ENCODE measurements around the gene LGALS7B.
"Not testable (repeated sequence)": the region's sequence is repeated elsewhere in the genome, so short reads cannot be mapped to it uniquely, and the experiment has no call there.

The LGALS7B gene

GRCh38 chr19:38803543-38803942, 14.5 kb downstream of the LGALS7B start:
- no peak overlapping the region for H3K27ac Mint-ChIP-seq
- no peaks in the 10 kb centered on the region for H3K9me3 Mint-ChIP-seq
- no peak overlapping the region for H3K4me3 Mint-ChIP-seq
- H3K4me1 Mint-ChIP-seq, result peaks cover 7% of the 10 kb centered on the region
- H3K27me3 Mint-ChIP-seq, result no peaks in the 10 kb centered on the region
- no peak for DNase-seq
- no peak for ATAC-seq

GRCh38 chr19:38805180-38805579, 16.2 kb downstream of the LGALS7B start:
- peak overlapping the region; percentile 12 to 70 for H3K27ac Mint-ChIP-seq
- no peak for ATAC-seq

GRCh38 chr19:38806371-38806770, 17.4 kb downstream of the LGALS7B start:
- no peaks in the 10 kb centered on the region for H3K27me3 Mint-ChIP-seq
- H3K4me3 Mint-ChIP-seq, result no peak overlapping the region
- ATAC-seq, result no peak
- no peaks in the 10 kb centered on the region for H3K9me3 Mint-ChIP-seq
- no peak for DNase-seq
- H3K4me1 Mint-ChIP-seq, result peaks cover 7% of the 10 kb centered on the region
- peak overlapping the region in 1 of 2 donors; percentile 61 for H3K27ac Mint-ChIP-seq

More at GRCh38 chr19:38805180-38805579, 16.2 kb downstream of the LGALS7B start:
- peaks cover 7% of the 10 kb centered on the region for H3K4me1 Mint-ChIP-seq
- no peak for DNase-seq
- H3K4me3 Mint-ChIP-seq, result peak overlapping the region in 1 of 2 donors; percentile 16
- H3K27me3 Mint-ChIP-seq, result no peaks in the 10 kb centered on the region
- H3K9me3 Mint-ChIP-seq, result no peaks in the 10 kb centered on the region

- not testable (repeated sequence) for H3K27ac Mint-ChIP-seq, H3K27me3 Mint-ChIP-seq, DNase-seq, H3K4me3 Mint-ChIP-seq, H3K4me1 Mint-ChIP-seq, ATAC-seq, H3K9me3 Mint-ChIP-seq
Observed at GRCh38 chr19:38807374-38808098, 18.5 kb downstream of the LGALS7B start.

- H3K4me1 Mint-ChIP-seq, result peaks cover 7% of the 10 kb centered on the region
- no peak for DNase-seq
- ATAC-seq, result no peak
- H3K27me3 Mint-ChIP-seq, result no peaks in the 10 kb centered on the region
- no peaks in the 10 kb centered on the region for H3K9me3 Mint-ChIP-seq
- H3K4me3 Mint-ChIP-seq, result no peak overlapping the region
- no peak overlapping the region for H3K27ac Mint-ChIP-seq
Observed at GRCh38 chr19:38808741-38809140, 19.7 kb downstream of the LGALS7B start.

GRCh38 chr19:38809592-38810252, 20.7 kb downstream of the LGALS7B start:
- Mint-ChIP-seq H3K4me3 (no peak overlapping the region), H3K9me3 (no peaks in the 10 kb centered on the region), H3K27me3 (no peaks in the 10 kb centered on the region), H3K27ac (peak overlapping the region in 1 of 2 donors; percentile 27), H3K4me1 (peaks cover 7% of the 10 kb centered on the region)
- DNase-seq (no peak), ATAC-seq (no peak)

- no peaks in the 10 kb centered on the region for H3K27me3 Mint-ChIP-seq
- no peaks in the 10 kb centered on the region for H3K9me3 Mint-ChIP-seq
- no peak for ATAC-seq
- H3K27ac Mint-ChIP-seq, result peak overlapping the region in 1 of 2 donors; percentile 22
- no peaks in the 10 kb centered on the region for H3K4me1 Mint-ChIP-seq
- DNase-seq, result no peak
- no peak overlapping the region for H3K4me3 Mint-ChIP-seq
Observed at GRCh38 chr19:38812009-38812840, 23.2 kb downstream of the LGALS7B start.

- H3K9me3 Mint-ChIP-seq, result no peaks in the 10 kb centered on the region
- DNase-seq (no peak), ATAC-seq (no peak)
- H3K4me1 Mint-ChIP-seq, result no peaks in the 10 kb centered on the region
- H3K27ac Mint-ChIP-seq, result peak within 1 kb of the TSS in 1 of 2 donors; percentile 22
- no peaks in the 10 kb centered on the region for H3K27me3 Mint-ChIP-seq
- H3K4me3 Mint-ChIP-seq, result no peak within 1 kb of the TSS
Observed at GRCh38 chr19:38812841-38813320, 23.9 kb downstream of the LGALS7B start, which contains the start of gene LGALS4. LGALS4 (minus strand) TSS chr19:38812945; CDS start chr19:38812886, 59 bp downstream.

- no peaks in the 10 kb centered on the region for H3K27me3 Mint-ChIP-seq
- DNase-seq (no peak), ATAC-seq (no peak)
- no peaks in the 10 kb centered on the region for H3K9me3 Mint-ChIP-seq
- no peak overlapping the region for H3K4me3 Mint-ChIP-seq
- H3K27ac Mint-ChIP-seq, result no peak overlapping the region
- H3K4me1 Mint-ChIP-seq, result no peaks in the 10 kb centered on the region
Observed at GRCh38 chr19:38813323-38813722, 24.3 kb downstream of the LGALS7B start.

- not testable (repeated sequence) for H3K9me3 Mint-ChIP-seq, H3K4me3 Mint-ChIP-seq, H3K4me1 Mint-ChIP-seq, ATAC-seq, H3K27me3 Mint-ChIP-seq, DNase-seq, H3K27ac Mint-ChIP-seq
Observed at GRCh38 chr19:38813932-38814331, 24.9 kb downstream of the LGALS7B start.

- Mint-ChIP-seq H3K9me3 (no peaks in the 10 kb centered on the region), H3K4me1 (peaks cover 9% of the 10 kb centered on the region), H3K27me3 (no peaks in the 10 kb centered on the region), H3K27ac (peak overlapping the region in 1 of 2 donors; percentile 59), H3K4me3 (no peak overlapping the region)
- DNase-seq, result no peak
- no peak for ATAC-seq
Observed at GRCh38 chr19:38815059-38816001, 26.3 kb downstream of the LGALS7B start.

- peaks cover 18% of the 10 kb centered on the region for H3K4me1 Mint-ChIP-seq
- DNase-seq (no peak), ATAC-seq (no peak)
- no peak overlapping the region for H3K27ac Mint-ChIP-seq
- no peak overlapping the region for H3K4me3 Mint-ChIP-seq
- no peaks in the 10 kb centered on the region for H3K9me3 Mint-ChIP-seq
- H3K27me3 Mint-ChIP-seq, result no peaks in the 10 kb centered on the region
Observed at GRCh38 chr19:38816131-38816750, 27.2 kb downstream of the LGALS7B start.

GRCh38 chr19:38817081-38817480, 28.1 kb downstream of the LGALS7B start:
- DNase-seq (no peak), ATAC-seq (no peak)
- Mint-ChIP-seq H3K27ac (no peak overlapping the region), H3K27me3 (no peaks in the 10 kb centered on the region), H3K9me3 (no peaks in the 10 kb centered on the region), H3K4me3 (no peak overlapping the region), H3K4me1 (peaks cover 18% of the 10 kb centered on the region)

GRCh38 chr19:38819231-38819920, 30.4 kb downstream of the LGALS7B start:
- no peak overlapping the region for H3K4me3 Mint-ChIP-seq
- ATAC-seq (no peak), DNase-seq (no peak)
- peaks cover 25% of the 10 kb centered on the region for H3K4me1 Mint-ChIP-seq
- peak overlapping the region in 1 of 2 donors; percentile 28 for H3K27ac Mint-ChIP-seq
- peaks cover 0 to 6% of the 10 kb centered on the region in 2 donors for H3K9me3 Mint-ChIP-seq
- H3K27me3 Mint-ChIP-seq, result no peaks in the 10 kb centered on the region

All from stimulated activated naive CD8-positive, alpha-beta T cell treated with anti-CD3 and anti-CD28 coated beads, Interleukin-15, amount 100 ng/mL, for 72 hours (primary cell).